Right lobe of liver (tissue), 6 donors: Measurements from ENCODE around the gene LRRC8D. TPM values are rescaled to one million over a fixed set of nuclear protein-coding genes. Genes with fewer than 3 reads are reported as not detected.
"Not testable (repeated sequence)": the region's sequence is repeated elsewhere in the genome, so short reads cannot be mapped to it uniquely, and the experiment has no call there.

Experiments used
- ATAC-seq, 4 donors: fragments of 200-7000 bp; cut with Tn5 transposase; one replicate each; pipeline ENCODE4 v1.9.1; 2020; ENCODE audit warnings: mild to moderate bottlenecking in 4 of 4, moderate library complexity in 4 of 4
- DNase-seq, 3 donors: peaks; one replicate each; pipeline ENCODE4 v3.0.0-alpha.2; 2020
- H3K27ac ChIP-seq, 3 donors: fragments of 200-600 bp; one replicate each; pipeline ENCODE4 v1.8.0; 2022
- H3K27me3 ChIP-seq, 2 donors: fragments of 200-600 bp; one replicate each; pipeline ENCODE4 v1.8.0; 2022
- H3K36me3 ChIP-seq, 4 donors: fragments of 200-600 bp; sonication (generic) in 1 of 4; one replicate each; pipeline versions ENCODE4 v1.5.1 to v1.8.0; 2017 to 2022; ENCODE audit warnings: control low read depth in 1 of 4
- H3K4me1 ChIP-seq, 4 donors: fragments of 200-600 bp; sonication (generic) in 1 of 4; one replicate each; pipeline versions ENCODE4 v1.5.1 to v1.8.0; 2017 to 2022; ENCODE audit warnings: control low read depth in 1 of 4
- H3K4me3 ChIP-seq, 3 donors: fragments of 200-600 bp; one replicate each; pipeline ENCODE4 v1.8.0; 2022
- H3K9me3 ChIP-seq, 4 donors: fragments of 200-600 bp; sonication (generic) in 1 of 4; one replicate each; pipeline versions ENCODE4 v1.5.1 to v1.8.0; 2017 to 2022; ENCODE audit warnings: control low read depth in 1 of 4
- CTCF ChIP-seq, 4 donors: fragments of 200-600 bp in 3 of 4; fragments of 450-650 bp in 1 of 4; IDR thresholded peaks; one replicate each; pipeline versions ENCODE4 v1.5.1 to v1.8.0; 2016 to 2022; ENCODE audit warnings: antibody characterized with exemption in 4 of 4, mild to moderate bottlenecking in 2 of 4
- POLR2A ChIP-seq: fragments of 450-650 bp; IDR thresholded peaks from one replicate; pipeline ENCODE4 v1.6.1; 2017; ENCODE audit warnings: antibody characterized with exemption, mild to moderate bottlenecking
- WGBS: methylation state at CpG from one replicate; pipeline ENCODE4 v1.1.6; 2018; ENCODE audit warnings: low coverage, low lambda C conversion rate; ENCODE audit not compliant: insufficient coverage; ENCODE audit errors: missing lambda C conversion rate; 5-methylcytosine and 5-hydroxymethylcytosine counted together
- intact Hi-C, 2 donors: fragments of 100-400 bp; cut with DNase I; formaldehyde crosslinking; loops; one replicate each; pipeline versions ENCODE4 v1.11.2 to v1.14.1; 2022
- total RNA-seq, 6 experiments: library from RNA; depleted of rRNA in 2 of 6; stranded (reverse); fragments of >200 nt in 2 of 6; fragmentation: NEBNext Ultra II Directional in 3 of 6; extraction: Animal tissue kit (Norgen Biotek cat#: 25700) in 3 of 6; gene quantifications; one replicate each; pipeline versions ENCODE4 v1.1.0 to v1.2.4, GENCODE V29; 2016 to 2023
- donor health status: DM: no; HTN: yes; CAD: no.
- donor health status: DM: no; HTN: no; CAD: no.
- donor health status: DM: no; HTN: no; CAD: no.
- donor health status: DM: no; HTN: yes; CAD: no.
- donor health status: DM: no; HTN: yes; CAD: no.

Gene LRRC8D
- total RNA-seq, 6 experiments from 2014 or later: 11.5 to 22.1 (median 19.3) TPM

- peaks cover 0 to 6% (median 0%) of the 10 kb centered on the region in 4 donors for H3K4me1 ChIP-seq
- H3K27ac ChIP-seq: no peak overlapping the region
- H3K9me3 ChIP-seq: no peaks in the 10 kb centered on the region
- no peaks in the 10 kb centered on the region for H3K36me3 ChIP-seq
- no peak for DNase-seq
- no peak for ATAC-seq
- H3K4me3 ChIP-seq: no peak overlapping the region
- TF ChIP-seq POLR2A (no peak), CTCF (IDR thresholded peaks at IDR 0.05) (no peak)
- intact Hi-C loops: no loop called here
- no peaks in the 10 kb centered on the region for H3K27me3 ChIP-seq
- 100% methylated on average over 1 of the region's 1 CpG for WGBS
These were observed 157.9 kb downstream of the LRRC8D start for GRCh38 chr1:89978755-89979154.

- Histone ChIP-seq H3K27me3 (no peaks in the 10 kb centered on the region), H3K4me1 (peaks cover 0 to 6% (median 0%) of the 10 kb centered on the region in 4 donors), H3K4me3 (no peak overlapping the region), H3K27ac (no peak overlapping the region), H3K36me3 (no peaks in the 10 kb centered on the region), H3K9me3 (no peaks in the 10 kb centered on the region)
- 80% methylated on average over 4 of the region's 4 CpGs for WGBS
- ATAC-seq (no peak), DNase-seq (no peak)
- no peak for TF ChIP-seq CTCF (IDR thresholded peaks at IDR 0.05)
- no peak for TF ChIP-seq POLR2A
- intact Hi-C loops: loop anchor here (10.0 kb wide), 1 partner anchor 176 kb away; no protein-coding TSS in a partner anchor
These were observed 159.8 kb downstream of the LRRC8D start for GRCh38 chr1:89980605-89981004.

GRCh38 chr1:89982846-89983245 lies 162.0 kb downstream of the LRRC8D start:
- H3K36me3 ChIP-seq, H3K4me1 ChIP-seq, H3K27me3 ChIP-seq, H3K4me3 ChIP-seq, DNase-seq, H3K9me3 ChIP-seq, H3K27ac ChIP-seq: not testable (repeated sequence)
- peak in 1 of 4 donors; percentile 12 for ATAC-seq
- intact Hi-C loops: loop anchor here (10.0 kb wide), 1 partner anchor 178 kb away; no protein-coding TSS in a partner anchor
- WGBS: 61% methylated on average over 2 of the region's 2 CpGs

- ATAC-seq, H3K27me3 ChIP-seq, DNase-seq, H3K27ac ChIP-seq, H3K36me3 ChIP-seq, H3K4me3 ChIP-seq, H3K9me3 ChIP-seq: not testable (repeated sequence)
- intact Hi-C loops: loop anchor here (10.0 kb wide), 1 partner anchor 180 kb away; no protein-coding TSS in a partner anchor
- 92% methylated on average over 2 of the region's 33 CpGs for WGBS
- H3K4me1 ChIP-seq: peaks cover 0 to 10% (median 0%) of the 10 kb centered on the region in 4 donors
These were observed 163.8 kb downstream of the LRRC8D start for GRCh38 chr1:89984564-89985116.

- Histone ChIP-seq H3K4me3 (no peak overlapping the region), H3K4me1 (peaks cover 0 to 16% (median 0%) of the 10 kb centered on the region in 4 donors), H3K27me3 (no peaks in the 10 kb centered on the region), H3K36me3 (no peaks in the 10 kb centered on the region), H3K9me3 (no peaks in the 10 kb centered on the region), H3K27ac (no peak overlapping the region)
- ATAC-seq (no peak), DNase-seq (no peak)
- TF ChIP-seq POLR2A: no peak
- TF ChIP-seq CTCF (IDR thresholded peaks at IDR 0.05): no peak
- intact Hi-C loops: loop anchor here (10.0 kb wide), 1 partner anchor 181 kb away; no protein-coding TSS in a partner anchor
These were observed 165.2 kb downstream of the LRRC8D start for GRCh38 chr1:89986020-89986419.

Other genes starting within 250 kb of the LRRC8D start
- 1 to 10 TPM in 5 of 6 experiments, under 1 TPM in 1; 0.53 to 2.0 (median 1.2) TPM for gene LRRC8C, start 187.9 kb upstream of the LRRC8D start, total RNA-seq
- gene ZNF326, start 174.1 kb downstream of the LRRC8D start, total RNA-seq: 10 to 100 TPM in 5 of 6 experiments, 1 to 10 TPM in 1; 9.5 to 13.8 (median 10.5) TPM